ENCODE data around the gene EMP2. TPM values are rescaled to one million over a fixed set of nuclear protein-coding genes. Genes with fewer than 3 reads are reported as not detected.

EMP2 gene
- total RNA-seq, 1 donor from 2014 or later, result not detected

DNA sequence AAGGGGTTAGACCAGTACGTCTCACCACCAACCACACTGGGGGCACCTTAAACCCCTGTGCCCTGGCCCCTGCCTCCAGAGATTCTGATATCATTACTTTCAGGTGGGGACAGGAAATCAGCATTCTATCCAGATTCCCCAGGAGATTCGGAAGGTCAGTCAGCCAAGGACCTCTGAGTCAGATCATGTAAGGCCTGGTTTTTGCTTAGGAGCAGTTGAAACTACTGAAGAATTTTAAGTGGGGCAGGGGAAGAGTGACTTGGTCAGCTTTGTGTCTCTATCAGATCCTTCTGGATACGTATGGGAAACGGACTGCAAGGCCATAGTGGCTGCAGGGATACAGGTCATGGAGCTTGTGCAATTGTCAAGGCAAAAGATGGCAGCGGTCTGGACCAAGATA, 9.0 kb downstream of the EMP2 start:
- DNase-seq (no peak), ATAC-seq (ENCODE audit: low read depth) (no peak)
- Mint-ChIP-seq H3K27ac (no peak overlapping the region), H3K4me1 (no peaks in the 10 kb centered on the region), H3K9me3 (no peaks in the 10 kb centered on the region), H3K4me3 (no peak overlapping the region), H3K36me3 (ENCODE audit: low read depth) (no peaks in the 10 kb centered on the region), H3K27me3 (peaks cover 13% of the 10 kb centered on the region)
- TF ChIP-seq, protein P1, sequence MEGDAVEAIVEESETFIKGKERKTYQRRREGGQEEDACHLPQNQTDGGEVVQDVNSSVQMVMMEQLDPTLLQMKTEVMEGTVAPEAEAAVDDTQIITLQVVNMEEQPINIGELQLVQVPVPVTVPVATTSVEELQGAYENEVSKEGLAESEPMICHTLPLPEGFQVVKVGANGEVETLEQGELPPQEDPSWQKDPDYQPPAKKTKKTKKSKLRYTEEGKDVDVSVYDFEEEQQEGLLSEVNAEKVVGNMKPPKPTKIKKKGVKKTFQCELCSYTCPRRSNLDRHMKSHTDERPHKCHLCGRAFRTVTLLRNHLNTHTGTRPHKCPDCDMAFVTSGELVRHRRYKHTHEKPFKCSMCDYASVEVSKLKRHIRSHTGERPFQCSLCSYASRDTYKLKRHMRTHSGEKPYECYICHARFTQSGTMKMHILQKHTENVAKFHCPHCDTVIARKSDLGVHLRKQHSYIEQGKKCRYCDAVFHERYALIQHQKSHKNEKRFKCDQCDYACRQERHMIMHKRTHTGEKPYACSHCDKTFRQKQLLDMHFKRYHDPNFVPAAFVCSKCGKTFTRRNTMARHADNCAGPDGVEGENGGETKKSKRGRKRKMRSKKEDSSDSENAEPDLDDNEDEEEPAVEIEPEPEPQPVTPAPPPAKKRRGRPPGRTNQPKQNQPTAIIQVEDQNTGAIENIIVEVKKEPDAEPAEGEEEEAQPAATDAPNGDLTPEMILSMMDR (IDR thresholded peaks at IDR 0.05), result no peak
- POLR2A ChIA-PET, result no interaction called here
- intact Hi-C loops (cut with micrococcal nuclease), result no loop called here
- CTCF ChIA-PET, result no interaction called here

DNA sequence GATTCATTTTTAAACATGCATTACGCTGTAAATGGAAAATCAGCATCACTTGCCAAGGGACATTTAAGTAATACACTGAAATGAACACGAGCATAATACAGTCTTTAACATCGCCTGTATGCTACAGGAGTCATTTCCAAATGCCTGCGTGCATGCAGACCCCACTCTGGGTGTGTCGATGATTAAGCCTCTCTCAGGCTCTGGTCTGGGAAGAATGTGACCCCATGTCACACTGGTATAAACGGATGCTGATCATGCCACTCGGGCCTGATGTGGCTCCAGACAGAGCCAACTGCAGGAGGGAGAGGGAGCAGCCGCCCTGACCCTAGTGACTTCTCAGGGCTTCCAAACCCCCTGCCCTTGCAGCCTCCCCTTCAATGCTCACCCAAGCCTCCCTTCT, 10.8 kb downstream of the EMP2 start:
- Mint-ChIP-seq H3K9me3 (no peaks in the 10 kb centered on the region), H3K4me1 (no peaks in the 10 kb centered on the region), H3K27ac (no peak overlapping the region), H3K27me3 (peaks cover 13% of the 10 kb centered on the region), H3K36me3 (ENCODE audit: low read depth) (no peaks in the 10 kb centered on the region), H3K4me3 (no peak overlapping the region)
- ATAC-seq (ENCODE audit: low read depth), result no peak
- DNase-seq, result no peak
- TF ChIP-seq, protein P1 (IDR thresholded peaks at IDR 0.05), result no peak
- intact Hi-C loops (cut with micrococcal nuclease), result no loop called here
- ChIA-PET POLR2A (no interaction called here), CTCF (no interaction called here)

DNA sequence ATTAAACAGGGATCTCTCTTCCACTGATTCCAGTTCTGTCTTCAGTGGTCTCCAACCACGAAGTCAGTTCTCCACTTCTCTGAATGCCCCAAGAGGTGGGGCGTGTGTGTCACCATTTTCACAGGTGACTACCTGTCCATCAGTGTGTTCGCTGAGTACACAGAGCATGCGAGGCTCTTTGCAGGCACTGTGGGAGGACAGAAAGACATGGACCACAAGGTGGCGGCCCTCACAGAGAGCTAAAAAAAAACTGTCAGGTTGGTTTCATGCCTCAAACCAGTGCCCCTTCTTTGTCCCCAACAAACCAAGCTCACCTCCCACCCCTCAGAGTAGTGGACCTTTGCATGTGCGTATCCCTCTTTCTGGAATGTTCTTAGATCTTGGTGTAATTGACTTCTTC, 13.8 kb downstream of the EMP2 start:
- H3K27me3 Mint-ChIP-seq, result peaks cover 13% of the 10 kb centered on the region
- H3K36me3 Mint-ChIP-seq (ENCODE audit: low read depth), result no peaks in the 10 kb centered on the region
- ChIA-PET CTCF (interaction anchor here (0.6 to 2.3 kb wide), 2 partner anchors 352 to 1428 kb away, joined by 3 to 8 read pairs; no protein-coding TSS in a partner anchor), POLR2A (interaction anchor here (1.1 kb wide), 1 partner anchor 13 kb away, joined by 7 read pairs; no protein-coding TSS in a partner anchor)
- no peak overlapping the region for H3K27ac Mint-ChIP-seq
- no peak for ATAC-seq (ENCODE audit: low read depth)
- peaks cover 2% of the 10 kb centered on the region for H3K9me3 Mint-ChIP-seq
- intact Hi-C loops (cut with micrococcal nuclease), result no loop called here
- no peak overlapping the region for H3K4me3 Mint-ChIP-seq
- TF ChIP-seq, protein P1 (IDR thresholded peaks at IDR 0.05), result no peak
- no peak for DNase-seq
- H3K4me1 Mint-ChIP-seq, result peaks cover 3% of the 10 kb centered on the region

DNA sequence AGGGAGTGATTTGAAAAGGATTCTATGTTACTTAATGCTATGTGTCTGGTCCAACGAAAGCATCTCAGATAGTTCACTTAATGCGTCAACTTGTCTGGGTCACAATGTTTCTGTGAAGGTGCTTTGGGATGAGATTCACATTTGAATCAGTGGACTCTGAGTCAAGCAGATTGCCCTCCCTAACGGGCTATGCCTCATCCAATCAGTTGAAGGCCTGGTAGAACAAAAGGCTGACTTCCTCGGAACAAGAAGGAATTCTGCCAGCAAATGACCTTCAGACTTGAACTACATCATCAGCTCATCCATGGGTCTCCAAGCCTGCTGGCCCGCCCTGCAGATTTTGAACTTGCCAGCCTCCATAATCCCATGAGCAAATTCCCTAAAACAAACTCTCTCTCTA, 15.2 kb downstream of the EMP2 start:
- Mint-ChIP-seq H3K4me1 (peaks cover 13% of the 10 kb centered on the region), H3K36me3 (ENCODE audit: low read depth) (no peaks in the 10 kb centered on the region), H3K9me3 (peaks cover 2% of the 10 kb centered on the region), H3K27ac (no peak overlapping the region), H3K4me3 (no peak overlapping the region), H3K27me3 (peaks cover 11% of the 10 kb centered on the region)
- ChIA-PET POLR2A (no interaction called here), CTCF (no interaction called here)
- TF ChIP-seq, protein P1 (IDR thresholded peaks at IDR 0.05), result no peak
- DNase-seq, result no peak
- intact Hi-C loops (cut with micrococcal nuclease), result no loop called here
- no peak for ATAC-seq (ENCODE audit: low read depth)

DNA sequence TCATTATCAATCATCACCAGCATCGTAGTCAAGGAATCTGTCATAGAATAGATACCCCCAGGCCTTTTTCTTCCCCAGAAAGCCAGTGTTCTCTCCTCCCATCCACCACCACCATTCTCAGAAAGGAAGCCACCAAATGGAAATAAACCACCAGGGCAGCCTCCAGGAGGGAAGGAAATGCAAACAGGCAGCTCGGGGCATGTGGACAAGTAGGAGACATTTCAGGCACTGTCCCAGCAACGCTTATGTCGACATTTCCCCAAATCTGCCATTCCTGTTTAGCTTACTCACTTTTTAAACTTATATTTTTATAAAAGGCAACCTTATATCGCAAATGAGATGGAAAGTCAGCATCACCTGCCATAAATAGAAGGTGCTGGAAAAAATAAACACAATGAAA, 15.8 kb downstream of the EMP2 start:
- DNase-seq (no peak), ATAC-seq (ENCODE audit: low read depth) (no peak)
- peaks cover 11% of the 10 kb centered on the region for H3K27me3 Mint-ChIP-seq
- intact Hi-C loops (cut with micrococcal nuclease), result no loop called here
- TF ChIP-seq, protein P1 (IDR thresholded peaks at IDR 0.05), result no peak
- H3K4me3 Mint-ChIP-seq, result no peak overlapping the region
- H3K9me3 Mint-ChIP-seq, result peaks cover 2% of the 10 kb centered on the region
- POLR2A ChIA-PET, result no interaction called here
- peaks cover 13% of the 10 kb centered on the region for H3K4me1 Mint-ChIP-seq
- no peak overlapping the region for H3K27ac Mint-ChIP-seq
- no peaks in the 10 kb centered on the region for H3K36me3 Mint-ChIP-seq (ENCODE audit: low read depth)
- CTCF ChIA-PET, result no interaction called here
